Measurements from ENCODE around the gene NELL1. TPM values are rescaled to one million over a fixed set of nuclear protein-coding genes. Genes with fewer than 3 reads are reported as not detected.
"Not testable (repeated sequence)": the region's sequence is repeated elsewhere in the genome, so short reads cannot be mapped to it uniquely, and the experiment has no call there.

The NELL1 gene
- total RNA-seq, 4 donors from 2014 or later: 0.27 TPM; not detected in 3

DNA sequence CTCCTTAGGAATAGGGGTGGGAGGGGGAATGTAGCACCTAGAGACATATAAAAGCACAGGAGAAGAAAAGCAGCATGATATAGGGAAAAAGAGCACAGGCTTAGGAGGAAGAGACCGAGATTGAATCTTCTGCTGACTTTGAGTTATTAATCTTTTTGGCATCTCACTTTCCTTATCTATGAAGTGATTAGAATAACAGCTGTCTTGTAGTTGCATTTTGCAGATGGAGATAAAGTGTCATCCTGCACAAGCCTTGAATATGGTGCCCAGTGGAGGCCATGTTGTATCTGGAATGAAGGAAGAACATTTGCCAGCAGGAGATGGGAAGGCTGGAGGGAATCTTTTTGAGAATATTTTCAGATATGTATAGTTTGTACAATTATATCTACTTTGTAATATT lies 594.7 kb downstream of the NELL1 start:
- no peak overlapping the region for H3K4me3 ChIP-seq
- 57 to 70% methylated on average over 1 of the region's 1 CpG for WGBS, 2 donors (ENCODE audit: low coverage in 1 of 2)
- no peaks in the 10 kb centered on the region for H3K27me3 ChIP-seq
- no peak overlapping the region for H3K27ac ChIP-seq
- no peaks in the 10 kb centered on the region for H3K4me1 ChIP-seq
- in situ Hi-C loops (cut with MboI; ENCODE audit: low pct_ligation_motif_present in 1 of 4, low pct_unique_long_range_greater_than_20kb in 1 of 4, low sequenced_read_pairs in 3 of 4) (no loop called here), intact Hi-C loops (cut with DNase I; ENCODE audit: low total_unique reads) (no loop called here)
- no peaks in the 10 kb centered on the region for H3K9me3 ChIP-seq
- no peak for DNase-seq
- TF ChIP-seq POLR2A (IDR thresholded peaks at IDR 0.05) (no peak), EP300 (IDR thresholded peaks at IDR 0.05; ENCODE audit: low read depth) (no peak)
- H3K36me3 ChIP-seq: no peaks in the 10 kb centered on the region

- no peaks in the 10 kb centered on the region for H3K27me3 ChIP-seq
- DNase-seq: no peak
- H3K36me3 ChIP-seq: no peaks in the 10 kb centered on the region
- no peaks in the 10 kb centered on the region for H3K4me1 ChIP-seq
- TF ChIP-seq EP300 (IDR thresholded peaks at IDR 0.05; ENCODE audit: low read depth): no peak
- TF ChIP-seq CTCF (IDR thresholded peaks at IDR 0.05): no peak
- TF ChIP-seq POLR2AphosphoS5 (IDR thresholded peaks at IDR 0.05): no peak
- no peak for TF ChIP-seq POLR2A (IDR thresholded peaks at IDR 0.05)
- 54 to 63% methylated on average over 2 of the region's 2 CpGs for WGBS, 2 donors (ENCODE audit: low coverage in 1 of 2)
- H3K27ac ChIP-seq: no peak overlapping the region
- intact Hi-C loops (cut with DNase I; ENCODE audit: low total_unique reads) (no loop called here), in situ Hi-C loops (cut with MboI; ENCODE audit: low pct_ligation_motif_present in 1 of 4, low pct_unique_long_range_greater_than_20kb in 1 of 4, low sequenced_read_pairs in 3 of 4) (no loop called here)
- H3K9me3 ChIP-seq: no peaks in the 10 kb centered on the region
- no peak overlapping the region for H3K4me3 ChIP-seq
Measured at GRCh38 chr11:21268036-21268435, 598.6 kb downstream of the NELL1 start.

DNA sequence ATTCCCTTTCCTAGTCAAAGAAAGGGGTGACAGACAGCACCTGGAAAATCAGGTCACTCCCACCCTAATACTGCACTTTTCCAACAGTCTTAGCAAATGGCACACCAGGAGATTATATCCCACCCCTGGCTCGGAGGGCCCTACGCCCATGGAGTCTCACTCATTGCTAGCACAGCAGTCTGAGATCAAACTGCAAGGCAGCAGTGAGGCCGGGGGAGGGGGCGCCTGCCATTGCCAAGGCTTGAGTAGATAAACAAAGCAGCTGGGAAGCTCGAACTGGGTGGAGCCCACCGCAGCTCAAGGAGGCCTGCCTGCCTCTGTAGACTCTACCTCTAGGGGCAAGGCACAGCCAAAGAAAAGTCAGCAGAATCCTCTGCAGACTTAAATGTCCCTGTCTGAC lies 602.8 kb downstream of the NELL1 start:
- in situ Hi-C loops (cut with MboI; ENCODE audit: low pct_ligation_motif_present in 1 of 4, low pct_unique_long_range_greater_than_20kb in 1 of 4, low sequenced_read_pairs in 3 of 4); H3K4me1 ChIP-seq; H3K27ac ChIP-seq; intact Hi-C loops (cut with DNase I; ENCODE audit: low total_unique reads); H3K4me3 ChIP-seq; H3K36me3 ChIP-seq; DNase-seq; H3K9me3 ChIP-seq; H3K27me3 ChIP-seq: not testable (repeated sequence)
- 79% methylated on average over 6 of the region's 6 CpGs; no CpG with 5 or more reads in 1 of the 2 donors for WGBS, 2 donors (ENCODE audit: low coverage in 1 of 2)

GRCh38 chr11:21278840-21279239 lies 609.5 kb downstream of the NELL1 start:
- no peak overlapping the region for H3K4me3 ChIP-seq
- DNase-seq: no peak
- H3K4me1 ChIP-seq: no peaks in the 10 kb centered on the region
- in situ Hi-C loops (cut with MboI; ENCODE audit: low pct_ligation_motif_present in 1 of 4, low pct_unique_long_range_greater_than_20kb in 1 of 4, low sequenced_read_pairs in 3 of 4) (no loop called here), intact Hi-C loops (cut with DNase I; ENCODE audit: low total_unique reads) (no loop called here)
- 58 to 65% methylated on average over 1 of the region's 1 CpG for WGBS, 2 donors (ENCODE audit: low coverage in 1 of 2)
- no peak overlapping the region for H3K27ac ChIP-seq
- no peaks in the 10 kb centered on the region for H3K27me3 ChIP-seq
- no peaks in the 10 kb centered on the region for H3K36me3 ChIP-seq
- H3K9me3 ChIP-seq: no peaks in the 10 kb centered on the region
- no peak for TF ChIP-seq EP300 (IDR thresholded peaks at IDR 0.05; ENCODE audit: low read depth)
- TF ChIP-seq POLR2A (IDR thresholded peaks at IDR 0.05): no peak
- no peak for TF ChIP-seq CTCF (IDR thresholded peaks at IDR 0.05)
- no peak for TF ChIP-seq POLR2AphosphoS5 (IDR thresholded peaks at IDR 0.05)

- H3K27ac ChIP-seq: no peak overlapping the region
- WGBS, 2 donors (ENCODE audit: low coverage in 1 of 2): 11 to 35% methylated on average over 2 of the region's 2 CpGs
- no peaks in the 10 kb centered on the region for H3K9me3 ChIP-seq
- no peak for DNase-seq
- no peaks in the 10 kb centered on the region for H3K36me3 ChIP-seq
- no peaks in the 10 kb centered on the region for H3K4me1 ChIP-seq
- no peak overlapping the region for H3K4me3 ChIP-seq
- in situ Hi-C loops (cut with MboI; ENCODE audit: low pct_ligation_motif_present in 1 of 4, low pct_unique_long_range_greater_than_20kb in 1 of 4, low sequenced_read_pairs in 3 of 4): no loop called here
- H3K27me3 ChIP-seq: no peaks in the 10 kb centered on the region
- TF ChIP-seq POLR2A (IDR thresholded peaks at IDR 0.05): no peak
- no peak for TF ChIP-seq CTCF (IDR thresholded peaks at IDR 0.05)
- no peak for TF ChIP-seq EP300 (IDR thresholded peaks at IDR 0.05; ENCODE audit: low read depth)
- no peak for TF ChIP-seq POLR2AphosphoS5 (IDR thresholded peaks at IDR 0.05)
- intact Hi-C loops (cut with DNase I; ENCODE audit: low total_unique reads): loop anchor here (5.0 kb wide), 1 partner anchor 583 kb away; no protein-coding TSS in a partner anchor
Measured at GRCh38 chr11:21285104-21285503, 615.7 kb downstream of the NELL1 start.

Data from transverse colon (tissue), 4 donors.